ENCODE results near the gene MSL3B. TPM values are rescaled to one million over a fixed set of nuclear protein-coding genes. Genes with fewer than 3 reads are reported as not detected.

MSL3B gene

GRCh38 chr2:233816771-233817170 is 51.4 kb downstream of the MSL3B start:
- intact Hi-C loops (cut with DNase I) = no loop called here
- DNase-seq = peak; percentile 32
- H3K4me1 ChIP-seq = no peaks in the 10 kb centered on the region
- peaks cover 0 to 1% (median 0%) of the 10 kb centered on the region in 4 donors for H3K9me3 ChIP-seq
- no peak overlapping the region for H3K4me3 ChIP-seq
- TF ChIP-seq, protein P1, sequence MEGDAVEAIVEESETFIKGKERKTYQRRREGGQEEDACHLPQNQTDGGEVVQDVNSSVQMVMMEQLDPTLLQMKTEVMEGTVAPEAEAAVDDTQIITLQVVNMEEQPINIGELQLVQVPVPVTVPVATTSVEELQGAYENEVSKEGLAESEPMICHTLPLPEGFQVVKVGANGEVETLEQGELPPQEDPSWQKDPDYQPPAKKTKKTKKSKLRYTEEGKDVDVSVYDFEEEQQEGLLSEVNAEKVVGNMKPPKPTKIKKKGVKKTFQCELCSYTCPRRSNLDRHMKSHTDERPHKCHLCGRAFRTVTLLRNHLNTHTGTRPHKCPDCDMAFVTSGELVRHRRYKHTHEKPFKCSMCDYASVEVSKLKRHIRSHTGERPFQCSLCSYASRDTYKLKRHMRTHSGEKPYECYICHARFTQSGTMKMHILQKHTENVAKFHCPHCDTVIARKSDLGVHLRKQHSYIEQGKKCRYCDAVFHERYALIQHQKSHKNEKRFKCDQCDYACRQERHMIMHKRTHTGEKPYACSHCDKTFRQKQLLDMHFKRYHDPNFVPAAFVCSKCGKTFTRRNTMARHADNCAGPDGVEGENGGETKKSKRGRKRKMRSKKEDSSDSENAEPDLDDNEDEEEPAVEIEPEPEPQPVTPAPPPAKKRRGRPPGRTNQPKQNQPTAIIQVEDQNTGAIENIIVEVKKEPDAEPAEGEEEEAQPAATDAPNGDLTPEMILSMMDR (IDR thresholded peaks at IDR 0.05) = no peak
- TF ChIP-seq POLR2AphosphoS5 (IDR thresholded peaks at IDR 0.05) (no peak), EP300 (IDR thresholded peaks at IDR 0.05) (no peak)
- H3K36me3 ChIP-seq = no peaks in the 10 kb centered on the region
- whole genome bisulfite sequencing, 2 donors = 82 to 87% methylated on average over 4 of the region's 4 CpGs
- no peaks in the 10 kb centered on the region for H3K27me3 ChIP-seq
- H3K27ac ChIP-seq = no peak overlapping the region

GRCh38 chr2:233816334-233816733 is 51.9 kb downstream of the MSL3B start:
- DNase-seq = peak; percentile 30
- intact Hi-C loops (cut with DNase I) = no loop called here
- Histone ChIP-seq H3K4me1 (no peaks in the 10 kb centered on the region), H3K9me3 (peaks cover 0 to 1% (median 0%) of the 10 kb centered on the region in 4 donors), H3K36me3 (no peaks in the 10 kb centered on the region), H3K27ac (no peak overlapping the region), H3K4me3 (no peak overlapping the region), H3K27me3 (no peaks in the 10 kb centered on the region)
- 61 to 70% methylated on average over 2 of the region's 2 CpGs for WGBS, 2 donors
- no peak for TF ChIP-seq POLR2A (IDR thresholded peaks at IDR 0.05)
- TF ChIP-seq EP300 (IDR thresholded peaks at IDR 0.05) = no peak
- no peak for TF ChIP-seq POLR2AphosphoS5 (IDR thresholded peaks at IDR 0.05)
- TF ChIP-seq, protein P1 (IDR thresholded peaks at IDR 0.05) = no peak

DNA sequence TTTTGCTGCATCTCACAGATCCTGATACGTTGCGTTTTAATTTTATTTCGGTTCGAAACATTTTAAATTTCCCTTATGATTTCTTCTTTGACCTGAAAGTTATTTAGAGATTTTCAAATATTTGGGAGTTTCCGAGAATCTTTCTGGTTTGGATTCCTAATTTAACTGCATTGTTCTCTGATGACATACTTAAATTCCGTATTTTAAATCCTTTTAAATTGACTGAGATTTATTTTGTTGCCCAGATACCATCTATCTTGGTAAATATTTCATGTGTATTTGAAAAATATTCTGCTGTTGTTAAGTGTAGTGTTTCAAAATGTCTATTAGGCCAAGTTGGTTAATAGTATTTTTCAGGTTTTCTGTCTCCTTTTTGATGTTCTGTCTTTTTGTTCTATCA is 52.3 kb downstream of the MSL3B start:
- no peak overlapping the region for H3K27ac ChIP-seq
- TF ChIP-seq POLR2A (IDR thresholded peaks at IDR 0.05) = no peak
- no peak for TF ChIP-seq POLR2AphosphoS5 (IDR thresholded peaks at IDR 0.05)
- TF ChIP-seq EP300 (IDR thresholded peaks at IDR 0.05) = no peak
- TF ChIP-seq, protein P1 (IDR thresholded peaks at IDR 0.05) = no peak
- no peak overlapping the region for H3K4me3 ChIP-seq
- peaks cover 0 to 1% (median 0%) of the 10 kb centered on the region in 4 donors for H3K9me3 ChIP-seq
- 93% methylated on average over 6 of the region's 6 CpGs for WGBS, 2 donors
- no peak for DNase-seq
- H3K4me1 ChIP-seq = no peaks in the 10 kb centered on the region
- no peaks in the 10 kb centered on the region for H3K27me3 ChIP-seq
- intact Hi-C loops (cut with DNase I) = no loop called here
- no peaks in the 10 kb centered on the region for H3K36me3 ChIP-seq

Other genes with a start within 250 kb of the MSL3B start
- gene UGT1A10, start 231.9 kb downstream of the MSL3B start, total RNA-seq = not detected
- gene UGT1A10, start 231.9 kb downstream of the MSL3B start, polyA plus RNA-seq = 10 to 100 TPM; 10.8 to 27.3 (median 19.7) TPM
- gene UGT1A9, start 196.5 kb downstream of the MSL3B start, total RNA-seq = not detected
- under 1 TPM in 1 of 3 donors, not detected in 2; 0.36 TPM for gene UGT1A9, start 196.5 kb downstream of the MSL3B start, polyA plus RNA-seq
- not detected for gene UGT1A7, start 186.5 kb downstream of the MSL3B start, total RNA-seq
- gene UGT1A7, start 186.5 kb downstream of the MSL3B start, polyA plus RNA-seq = under 1 TPM in 1 of 3 donors, not detected in 2; 0.66 TPM
- gene UGT1A6, start 175.5 kb downstream of the MSL3B start, total RNA-seq = not detected
- 1 to 10 TPM in 1 of 3 donors, not detected in 2; 3.0 TPM for gene UGT1A6, start 175.5 kb downstream of the MSL3B start, polyA plus RNA-seq
- gene UGT1A5, start 155.5 kb downstream of the MSL3B start, total RNA-seq = not detected
- under 1 TPM in 1 of 3 donors, not detected in 2; 0.22 TPM for gene UGT1A5, start 155.5 kb downstream of the MSL3B start, polyA plus RNA-seq
- gene UGT1A4, start 149.7 kb downstream of the MSL3B start, total RNA-seq = not detected
- gene UGT1A4, start 149.7 kb downstream of the MSL3B start, polyA plus RNA-seq = under 1 TPM in 2 of 3 donors, not detected in 1; 0.50 to 0.60 TPM
- not detected for gene UGT1A3, start 139.3 kb downstream of the MSL3B start, total RNA-seq
- gene UGT1A3, start 139.3 kb downstream of the MSL3B start, polyA plus RNA-seq = under 1 TPM in 1 of 3 donors, not detected in 2; 0.36 TPM
- gene UGT1A1, start 108.1 kb downstream of the MSL3B start, total RNA-seq = not detected
- gene UGT1A1, start 108.1 kb downstream of the MSL3B start, polyA plus RNA-seq = 1 to 10 TPM in 2 of 3 donors, under 1 TPM in 1; 0.74 to 2.8 (median 1.8) TPM
- not detected for gene MROH2A, start 90.1 kb downstream of the MSL3B start, total RNA-seq
- under 1 TPM in 1 of 3 donors, not detected in 2; 0.06 TPM for gene MROH2A, start 90.1 kb downstream of the MSL3B start, polyA plus RNA-seq
- 1 to 10 TPM in 2 of 4 donors, under 1 TPM in 2; 0.28 to 2.1 (median 1.0) TPM for gene HJURP, start 13.9 kb downstream of the MSL3B start, total RNA-seq
- gene HJURP, start 13.9 kb downstream of the MSL3B start, polyA plus RNA-seq = 1 to 10 TPM; 1.2 to 9.0 (median 3.0) TPM
- gene TRPM8, start 49.0 kb upstream of the MSL3B start, total RNA-seq = not detected
- gene TRPM8, start 49.0 kb upstream of the MSL3B start, polyA plus RNA-seq = under 1 TPM in 1 of 3 donors, not detected in 2; 0.04 TPM
- gene SPP2, start 182.3 kb upstream of the MSL3B start, total RNA-seq = not detected
- not detected for gene SPP2, start 182.3 kb upstream of the MSL3B start, polyA plus RNA-seq